Endodermal cell (in vitro differentiated cells): ENCODE measurements around the gene DCTN4. TPM values are rescaled to one million over a fixed set of nuclear protein-coding genes. Genes with fewer than 3 reads are reported as not detected.

Source experiments
- DNase-seq: peaks from one replicate; pipeline ENCODE4 v3.0.0-alpha.2; 2017
- H3K27ac ChIP-seq: 2 replicates; pipeline ENCODE4 v1.5.1; 2013; ENCODE audit warnings: mild to moderate bottlenecking, low read depth, low read length, moderate library complexity
- H3K27me3 ChIP-seq: 2 replicates; pipeline ENCODE4 v1.6.1; 2013; ENCODE audit warnings: mild to moderate bottlenecking, low read length, moderate library complexity; ENCODE audit not compliant: insufficient read depth, control insufficient read depth, poor library complexity, severe bottlenecking
- H3K36me3 ChIP-seq: 2 replicates; pipeline ENCODE4 v1.7.0; 2013; ENCODE audit warnings: mild to moderate bottlenecking, low read length, moderate library complexity; ENCODE audit not compliant: control insufficient read depth, insufficient read depth
- H3K4me1 ChIP-seq: one replicate; pipeline ENCODE4 v1.7.0; 2013; ENCODE audit warnings: low read length; ENCODE audit not compliant: control insufficient read depth, insufficient read depth
- H3K4me3 ChIP-seq: 2 replicates; pipeline ENCODE4 v1.5.1; 2013; ENCODE audit warnings: mild to moderate bottlenecking, low read length, moderate library complexity
- H3K9ac ChIP-seq: 2 replicates; pipeline ENCODE4 v1.6.1; 2013; ENCODE audit warnings: mild to moderate bottlenecking, low read length, moderate library complexity; ENCODE audit not compliant: poor library complexity, severe bottlenecking; ENCODE audit errors: extremely low read depth
- H3K9me3 ChIP-seq: 2 replicates; pipeline ENCODE4 v1.6.1; 2013; ENCODE audit warnings: mild to moderate bottlenecking, low read length, moderate library complexity; ENCODE audit not compliant: control insufficient read depth
- H3K27ac Mint-ChIP-seq: 2 replicates; pipeline ENCODE4 v1.8.0; 2020; ENCODE audit warnings: mixed read lengths
- H3K27me3 Mint-ChIP-seq: 2 replicates; pipeline ENCODE4 v1.8.0; 2021; ENCODE audit warnings: mild to moderate bottlenecking, mixed read lengths; ENCODE audit not compliant: insufficient read depth
- H3K36me3 Mint-ChIP-seq: 2 replicates; pipeline ENCODE4 v1.8.0; 2020; ENCODE audit warnings: low read depth, mixed read lengths
- H3K4me1 Mint-ChIP-seq: 2 replicates; pipeline ENCODE4 v1.8.0; 2020; ENCODE audit warnings: mixed read lengths
- H3K4me3 Mint-ChIP-seq: 2 replicates; pipeline ENCODE4 v1.8.0; 2020; ENCODE audit warnings: mild to moderate bottlenecking, moderate library complexity, mixed read lengths
- H3K9me3 Mint-ChIP-seq: 2 replicates; pipeline ENCODE4 v1.8.0; 2020; ENCODE audit warnings: mild to moderate bottlenecking, mixed read lengths
- WGBS, 2 experiments: methylation state at CpG; one replicate each; pipeline versions ENCODE4 v1.1.5 to v1.1.7; 2013; ENCODE audit warnings: missing lambda C conversion rate in 2 of 2, mixed read lengths in 1 of 2; ENCODE audit not compliant: insufficient coverage in 1 of 2, insufficient read length in 1 of 2; 5-methylcytosine and 5-hydroxymethylcytosine counted together
- total RNA-seq, 2 donors: library from RNA; stranded (reverse); fragmentation: NEBNext Ultra II Directional in 1 of 2; extraction: Animal tissue kit (Norgen Biotek cat#: 25700) in 1 of 2; gene quantifications; 2 replicates in 1 of 2; 3 replicates in 1 of 2; pipeline ENCODE4 v1.2.1, GENCODE V29; 2021
- TF ChIP-seq, protein P1 (sequence below): fragments of 200-600 bp; sonication (generic); conservative IDR thresholded peaks from 2 replicates; pipeline ENCODE4 v1.5.0; 2021; ENCODE audit warnings: antibody characterized with exemption, mild to moderate bottlenecking

Gene DCTN4
- total RNA-seq, 2 donors from 2014 or later, result 51.5 to 64.3 TPM

DNA sequence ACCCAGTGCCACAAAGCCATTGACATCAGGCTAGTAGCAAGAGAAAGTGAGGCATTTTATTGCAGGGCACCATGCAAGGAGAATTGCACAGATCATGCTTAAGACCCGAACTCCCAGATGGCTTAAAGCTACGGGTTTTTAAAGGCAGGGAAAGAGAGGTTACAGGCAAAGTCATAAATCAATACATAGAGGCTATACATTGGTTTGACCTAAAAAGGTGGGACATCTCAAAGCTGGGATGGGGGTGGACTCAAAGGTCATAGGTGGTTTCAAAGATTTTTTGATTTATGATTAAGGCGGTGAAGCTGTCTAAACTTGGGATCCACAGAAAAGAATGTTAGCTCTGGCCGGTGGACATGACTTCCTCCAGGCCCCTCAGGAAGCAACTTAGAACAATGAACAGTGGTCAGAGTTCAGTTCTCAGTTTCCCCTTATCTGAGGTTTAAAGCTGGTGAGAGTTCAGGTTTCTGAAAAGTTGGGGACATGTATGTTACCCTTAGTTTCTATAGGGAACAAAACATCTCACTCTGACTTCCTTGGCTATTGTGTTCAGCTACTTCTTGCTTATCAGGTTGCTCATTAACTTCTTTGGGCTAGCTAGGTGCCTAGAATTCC, 51.9 kb downstream of the DCTN4 start:
- Histone ChIP-seq H3K27ac (peak overlapping the region; percentile 2), H3K36me3 (peaks cover 28% of the 10 kb centered on the region), H3K4me3 (peak overlapping the region; percentile 54), H3K9me3 (no peaks in the 10 kb centered on the region), H3K9ac (no peak overlapping the region), H3K4me1 (peaks cover 10% of the 10 kb centered on the region), H3K27me3 (peaks cover 16% of the 10 kb centered on the region)
- DNase-seq, result no peak
- 84 to 94% methylated on average over 3 to 4 of the region's 4 CpGs for WGBS, 2 experiments
- Mint-ChIP-seq H3K9me3 (no peaks in the 10 kb centered on the region), H3K4me3 (peak overlapping the region; percentile 28), H3K4me1 (peaks cover 26% of the 10 kb centered on the region), H3K36me3 (peaks cover 20% of the 10 kb centered on the region), H3K27ac (peak overlapping the region; percentile 64), H3K27me3 (peaks cover 10% of the 10 kb centered on the region)
- TF ChIP-seq, protein P1, sequence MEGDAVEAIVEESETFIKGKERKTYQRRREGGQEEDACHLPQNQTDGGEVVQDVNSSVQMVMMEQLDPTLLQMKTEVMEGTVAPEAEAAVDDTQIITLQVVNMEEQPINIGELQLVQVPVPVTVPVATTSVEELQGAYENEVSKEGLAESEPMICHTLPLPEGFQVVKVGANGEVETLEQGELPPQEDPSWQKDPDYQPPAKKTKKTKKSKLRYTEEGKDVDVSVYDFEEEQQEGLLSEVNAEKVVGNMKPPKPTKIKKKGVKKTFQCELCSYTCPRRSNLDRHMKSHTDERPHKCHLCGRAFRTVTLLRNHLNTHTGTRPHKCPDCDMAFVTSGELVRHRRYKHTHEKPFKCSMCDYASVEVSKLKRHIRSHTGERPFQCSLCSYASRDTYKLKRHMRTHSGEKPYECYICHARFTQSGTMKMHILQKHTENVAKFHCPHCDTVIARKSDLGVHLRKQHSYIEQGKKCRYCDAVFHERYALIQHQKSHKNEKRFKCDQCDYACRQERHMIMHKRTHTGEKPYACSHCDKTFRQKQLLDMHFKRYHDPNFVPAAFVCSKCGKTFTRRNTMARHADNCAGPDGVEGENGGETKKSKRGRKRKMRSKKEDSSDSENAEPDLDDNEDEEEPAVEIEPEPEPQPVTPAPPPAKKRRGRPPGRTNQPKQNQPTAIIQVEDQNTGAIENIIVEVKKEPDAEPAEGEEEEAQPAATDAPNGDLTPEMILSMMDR, result no peak

DNA sequence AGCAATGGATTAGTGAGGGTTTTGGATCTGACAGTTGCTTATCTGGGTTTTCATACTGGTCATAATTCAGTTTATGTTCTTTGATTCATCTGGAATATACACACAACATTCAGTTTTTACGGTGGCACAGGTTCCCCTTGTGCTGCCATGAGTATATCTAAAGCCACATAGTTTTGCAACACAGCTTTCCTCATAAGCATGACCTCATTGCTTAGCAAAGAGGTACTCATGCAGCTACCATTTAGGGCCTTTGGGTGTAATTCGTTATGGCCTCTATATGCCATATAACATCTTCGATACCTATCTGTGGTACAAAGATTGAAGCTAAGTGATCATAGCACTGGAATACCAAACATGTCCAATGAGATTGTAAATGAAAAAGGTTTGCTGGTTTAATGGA, 55.1 kb downstream of the DCTN4 start:
- H3K4me3 Mint-ChIP-seq, result no peak overlapping the region
- H3K4me1 ChIP-seq, result peaks cover 3% of the 10 kb centered on the region
- peaks cover 10% of the 10 kb centered on the region for H3K27me3 Mint-ChIP-seq
- peaks cover 17% of the 10 kb centered on the region for H3K27me3 ChIP-seq
- H3K4me3 ChIP-seq, result no peak overlapping the region
- peaks cover 6% of the 10 kb centered on the region for H3K36me3 ChIP-seq
- 86 to 89% methylated on average over 1 to 3 of the region's 3 CpGs for WGBS, 2 experiments
- no peak overlapping the region for H3K9ac ChIP-seq
- H3K9me3 Mint-ChIP-seq, result no peaks in the 10 kb centered on the region
- DNase-seq, result no peak
- TF ChIP-seq, protein P1, result no peak
- peaks cover 15% of the 10 kb centered on the region for H3K36me3 Mint-ChIP-seq
- no peaks in the 10 kb centered on the region for H3K9me3 ChIP-seq
- H3K4me1 Mint-ChIP-seq, result peaks cover 19% of the 10 kb centered on the region
- no peak overlapping the region for H3K27ac Mint-ChIP-seq
- H3K27ac ChIP-seq, result no peak overlapping the region

GRCh38 chr5:150700594-150701377, 58.0 kb downstream of the DCTN4 start, which contains the start of gene RBM22:
TSS of gene RBM22 (minus strand) at chr5:150701062. CDS start at chr5:150700985, 77 bp downstream.
- Mint-ChIP-seq H3K36me3 (peaks cover 29% of the 10 kb centered on the region), H3K27me3 (peaks cover 10% of the 10 kb centered on the region), H3K4me3 (no peak within 1 kb of the TSS), H3K9me3 (no peaks in the 10 kb centered on the region), H3K27ac (no peak within 1 kb of the TSS), H3K4me1 (no peaks in the 10 kb centered on the region)
- 0 to 1% methylated on average over 47 to 59 of the region's 59 CpGs for WGBS, 2 experiments
- Histone ChIP-seq H3K9ac (peak within 1 kb of the TSS; percentile 94), H3K4me1 (peaks cover 3% of the 10 kb centered on the region), H3K27me3 (peaks cover 17% of the 10 kb centered on the region), H3K27ac (peak within 1 kb of the TSS; percentile 82), H3K9me3 (no peaks in the 10 kb centered on the region), H3K4me3 (peak within 1 kb of the TSS; percentile 88), H3K36me3 (peaks cover 36% of the 10 kb centered on the region)
- TF ChIP-seq, protein P1, result peak; percentile 79
- DNase-seq, result peak; percentile 96
